Neuronal stem cell (in vitro differentiated cells): Measurements from ENCODE around the gene CKLF.
"Not testable (repeated sequence)": the region's sequence is repeated elsewhere in the genome, so short reads cannot be mapped to it uniquely, and the experiment has no call there.

Experiments
- DNase-seq: peaks from one replicate; pipeline ENCODE4 v3.0.0-alpha.2; 2013; ENCODE audit warnings: low spot score
- H2AFZ ChIP-seq: one replicate; pipeline ENCODE4 v1.6.1; 2013; ENCODE audit warnings: mild to moderate bottlenecking, low read length, inconsistent platforms
- H2AK5ac ChIP-seq: 2 replicates; pipeline ENCODE4 v1.6.1; 2013; ENCODE audit warnings: low read depth, mild to moderate bottlenecking, inconsistent platforms, low read length, moderate library complexity, mixed read lengths
- H2BK120ac ChIP-seq: 2 replicates; pipeline ENCODE4 v1.6.1; 2013; ENCODE audit warnings: low read depth, mild to moderate bottlenecking, inconsistent platforms, low read length, moderate library complexity, mixed read lengths
- H2BK12ac ChIP-seq: one replicate; pipeline ENCODE4 v1.6.1; 2013; ENCODE audit warnings: low read length, inconsistent platforms
- H2BK15ac ChIP-seq: 2 replicates; pipeline ENCODE4 v1.6.1; 2013; ENCODE audit warnings: mild to moderate bottlenecking, low read length, inconsistent platforms, mixed read lengths
- H2BK5ac ChIP-seq: one replicate; pipeline ENCODE4 v1.6.1; 2013; ENCODE audit warnings: inconsistent platforms, mild to moderate bottlenecking, low read length, moderate library complexity
- H3K14ac ChIP-seq: one replicate; pipeline ENCODE4 v1.6.1; 2013; ENCODE audit warnings: low read length, inconsistent platforms
- H3K18ac ChIP-seq: 2 replicates; pipeline ENCODE4 v1.6.1; 2013; ENCODE audit warnings: low read length, inconsistent platforms
- H3K23ac ChIP-seq: 2 replicates; pipeline ENCODE4 v1.6.1; 2013; ENCODE audit warnings: low read depth, mild to moderate bottlenecking, mixed read lengths, low read length, inconsistent platforms; ENCODE audit not compliant: poor library complexity
- H3K27ac ChIP-seq: replicated peaks from 3 replicates; pipeline ENCODE4 v1.5.1; 2013; ENCODE audit warnings: low read length, inconsistent platforms
- H3K27me3 ChIP-seq, 3 experiments: 2 replicates each; pipeline ENCODE4 v1.6.1; 2013; ENCODE audit warnings: low read length in 3 of 3, mild to moderate bottlenecking in 2 of 3, inconsistent platforms in 1 of 3, low read depth in 1 of 3, mixed read lengths in 1 of 3, moderate library complexity in 1 of 3; ENCODE audit not compliant: control insufficient read depth in 3 of 3, insufficient read depth in 3 of 3
- H3K36me3 ChIP-seq, 2 donors: replicated peaks in 1 of 2; 2 replicates each; pipeline ENCODE4 v1.6.1; 2013; ENCODE audit warnings: low read length in 2 of 2; ENCODE audit not compliant: control insufficient read depth in 2 of 2, insufficient read depth in 2 of 2
- H3K4ac ChIP-seq: 2 replicates; pipeline ENCODE4 v1.6.1; 2013; ENCODE audit warnings: inconsistent platforms, mild to moderate bottlenecking, low read length, moderate library complexity
- H3K4me1 ChIP-seq, 2 donors: 1 replicate in 1 of 2; 2 replicates in 1 of 2; pipeline ENCODE4 v1.6.1; 2013; ENCODE audit warnings: low read length in 2 of 2, low read depth in 1 of 2; ENCODE audit not compliant: control insufficient read depth in 2 of 2, insufficient read depth in 1 of 2
- H3K4me2 ChIP-seq: one replicate; pipeline ENCODE4 v1.6.1; 2013; ENCODE audit warnings: mild to moderate bottlenecking, low read length, inconsistent platforms; ENCODE audit not compliant: insufficient read depth, poor library complexity, severe bottlenecking
- H3K4me3 ChIP-seq, 2 donors: 2 replicates each; pipeline ENCODE4 v1.5.1; 2013; ENCODE audit warnings: low read length in 2 of 2, mild to moderate bottlenecking in 2 of 2, inconsistent platforms in 1 of 2, moderate library complexity in 1 of 2
- H3K79me1 ChIP-seq: one replicate; pipeline ENCODE4 v1.6.1; 2013; ENCODE audit warnings: low read depth, mild to moderate bottlenecking, inconsistent platforms, low read length, moderate library complexity
- H3K9ac ChIP-seq: one replicate; pipeline ENCODE4 v1.6.1; 2013; ENCODE audit warnings: mild to moderate bottlenecking, low read depth, low read length, inconsistent platforms; ENCODE audit not compliant: poor library complexity
- H3K9me3 ChIP-seq, 2 donors: replicated peaks in 1 of 2; 2 replicates each; pipeline versions ENCODE3 to v1.6.1; 2013; ENCODE audit warnings: low read length in 2 of 2, mild to moderate bottlenecking in 2 of 2, inconsistent platforms in 1 of 2, low read depth in 1 of 2, mixed read lengths in 1 of 2, moderate library complexity in 1 of 2; ENCODE audit not compliant: control insufficient read depth in 2 of 2, insufficient read depth in 1 of 2
- H4K8ac ChIP-seq: one replicate; pipeline ENCODE4 v1.6.1; 2013; ENCODE audit warnings: low read depth, mild to moderate bottlenecking, inconsistent platforms, low read length, moderate library complexity
- H4K91ac ChIP-seq: one replicate; pipeline ENCODE4 v1.6.1; 2013; ENCODE audit warnings: low read length, low read depth, mild to moderate bottlenecking, inconsistent platforms; ENCODE audit not compliant: poor library complexity
- WGBS, 2 donors: extraction: QIAGEN DNeasy Blood & Tissue Kit; methylation state at CpG; one replicate each; pipeline ENCODE4 v1.1.7; 2013; ENCODE audit warnings: missing lambda C conversion rate in 2 of 2, mixed read lengths in 1 of 2; ENCODE audit not compliant: insufficient read length in 2 of 2, insufficient replicate concordance in 1 of 2; ENCODE audit errors: extremely low coverage in 2 of 2; 5-methylcytosine and 5-hydroxymethylcytosine counted together

Gene CKLF

GRCh38 chr16:66592814-66593213 is 40.4 kb downstream of the CKLF start:
- Histone ChIP-seq H3K14ac (no peak overlapping the region), H3K9me3 (no peaks in the 10 kb centered on the region), H2BK15ac (no peak overlapping the region), H3K4me2 (no peak overlapping the region), H4K91ac (no peak overlapping the region), H2AK5ac (no peak overlapping the region), H2BK5ac (no peak overlapping the region), H2BK12ac (no peak overlapping the region), H2AFZ (no peak overlapping the region), H3K79me1 (no peaks in the 10 kb centered on the region), H2BK120ac (no peak overlapping the region), H3K36me3 (no peaks in the 10 kb centered on the region), H3K27ac (no peak overlapping the region), H4K8ac (no peak overlapping the region), H3K4me3 (no peak overlapping the region), H3K23ac (no peak overlapping the region), H3K9ac (no peak overlapping the region), H3K18ac (no peak overlapping the region), H3K4me1 (no peaks in the 10 kb centered on the region), H3K27me3 (no peaks in the 10 kb centered on the region), H3K4ac (no peak overlapping the region)
- DNase-seq: no peak
- no CpG with 5 or more reads among the region's 3 CpGs for WGBS, 2 donors

- H3K14ac ChIP-seq: no peak overlapping the region
- no peaks in the 10 kb centered on the region for H3K79me1 ChIP-seq
- H3K9ac ChIP-seq: no peak overlapping the region
- no peak overlapping the region for H2BK12ac ChIP-seq
- H2AK5ac ChIP-seq: no peak overlapping the region
- no peaks in the 10 kb centered on the region for H3K27me3 ChIP-seq
- H3K4me2 ChIP-seq: no peak overlapping the region
- H3K9me3 ChIP-seq: no peaks in the 10 kb centered on the region
- no peaks in the 10 kb centered on the region for H3K36me3 ChIP-seq
- no peak overlapping the region for H4K91ac ChIP-seq
- no peak for DNase-seq
- H3K23ac ChIP-seq: no peak overlapping the region
- no peak overlapping the region for H4K8ac ChIP-seq
- H3K4me1 ChIP-seq: no peaks in the 10 kb centered on the region
- no peak overlapping the region for H3K4me3 ChIP-seq
- no CpG with 5 or more reads among the region's 7 CpGs for whole genome bisulfite sequencing, 2 donors
- no peak overlapping the region for H2BK15ac ChIP-seq
- no peak overlapping the region for H2BK5ac ChIP-seq
- H3K18ac ChIP-seq: no peak overlapping the region
- H3K4ac ChIP-seq: no peak overlapping the region
- no peak overlapping the region for H2AFZ ChIP-seq
- H2BK120ac ChIP-seq: no peak overlapping the region
- no peak overlapping the region for H3K27ac ChIP-seq
Measured at GRCh38 chr16:66594739-66595138, 42.4 kb downstream of the CKLF start.

DNA sequence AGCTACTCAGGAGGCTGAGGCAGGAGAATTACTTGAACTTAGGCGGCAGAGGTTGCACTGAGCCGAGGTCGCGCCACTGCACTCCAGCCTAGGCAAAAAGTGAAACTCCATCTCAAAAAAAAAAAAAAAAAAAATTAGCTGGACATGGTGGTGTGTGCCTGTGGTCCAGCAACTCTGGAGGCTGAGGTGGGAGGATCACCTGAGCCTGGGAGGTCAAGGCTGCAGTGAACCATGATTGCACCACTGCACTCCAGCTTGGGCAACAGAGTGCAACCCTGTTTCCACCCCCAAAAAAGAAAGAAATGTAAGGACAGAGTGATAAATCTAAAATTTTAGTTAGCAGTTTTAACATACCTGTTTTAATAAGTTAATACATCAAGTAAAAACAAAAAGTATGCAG is 44.2 kb downstream of the CKLF start:
- not testable (repeated sequence) for H3K4me3 ChIP-seq, H3K27me3 ChIP-seq, H4K8ac ChIP-seq, H3K9me3 ChIP-seq, H2BK12ac ChIP-seq, H2AK5ac ChIP-seq, H3K27ac ChIP-seq, H3K79me1 ChIP-seq, H3K4me2 ChIP-seq, H3K18ac ChIP-seq, H2BK15ac ChIP-seq, H3K23ac ChIP-seq, H3K14ac ChIP-seq, DNase-seq, H2BK120ac ChIP-seq, H3K9ac ChIP-seq, H3K36me3 ChIP-seq, H4K91ac ChIP-seq, H3K4me1 ChIP-seq, H2AFZ ChIP-seq, H3K4ac ChIP-seq, H2BK5ac ChIP-seq
- no CpG with 5 or more reads among the region's 4 CpGs for WGBS, 2 donors

DNA sequence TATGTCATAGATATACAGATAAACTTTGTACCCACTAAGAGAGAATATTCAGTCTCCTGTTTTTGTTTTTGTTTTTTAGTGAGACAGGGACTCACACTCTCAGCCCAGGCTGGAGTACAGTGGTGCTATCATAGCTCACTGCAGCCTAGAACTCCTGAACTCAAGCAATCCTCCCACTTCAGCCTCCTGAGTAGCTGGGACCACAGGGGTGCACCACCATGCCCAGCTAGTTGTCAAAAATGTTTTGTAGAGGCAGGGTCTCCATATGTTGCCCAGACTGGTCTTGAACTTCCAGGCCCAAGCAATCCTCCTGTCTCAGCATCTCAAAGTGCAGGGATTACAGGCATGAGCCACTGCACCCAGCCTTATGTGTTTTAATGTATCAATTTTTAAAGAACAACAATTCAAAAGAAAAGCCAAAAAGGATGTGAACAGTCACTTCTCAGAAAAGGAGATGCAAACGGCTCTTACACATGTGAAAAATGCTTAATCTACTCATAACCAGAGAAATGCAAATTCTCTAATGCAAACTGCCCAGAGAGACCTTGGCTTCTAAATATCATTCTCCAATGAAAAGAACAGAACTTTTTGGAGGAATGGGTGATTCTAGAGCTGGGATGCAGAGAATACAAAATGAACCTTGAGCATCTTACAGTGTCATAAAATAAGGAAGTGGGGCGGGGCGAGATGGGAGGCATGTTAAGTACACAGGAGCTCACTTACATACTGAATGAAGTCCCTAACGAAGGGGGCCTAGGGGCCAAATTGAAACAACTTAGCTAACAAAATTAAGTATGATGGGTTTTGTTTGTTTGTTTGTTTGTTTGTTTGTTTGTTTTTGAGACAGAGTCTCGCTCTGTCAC is 44.8 kb downstream of the CKLF start:
- H3K18ac ChIP-seq: no peak overlapping the region
- no peak overlapping the region for H3K23ac ChIP-seq
- no peaks in the 10 kb centered on the region for H3K36me3 ChIP-seq
- no peaks in the 10 kb centered on the region for H3K4me1 ChIP-seq
- no peak overlapping the region for H3K4me3 ChIP-seq
- no peak overlapping the region for H2BK120ac ChIP-seq
- H2AK5ac ChIP-seq: no peak overlapping the region
- no peak overlapping the region for H3K4ac ChIP-seq
- no peaks in the 10 kb centered on the region for H3K9me3 ChIP-seq
- no peak overlapping the region for H2BK15ac ChIP-seq
- H4K8ac ChIP-seq: no peak overlapping the region
- H3K79me1 ChIP-seq: no peaks in the 10 kb centered on the region
- H3K27ac ChIP-seq: no peak overlapping the region
- WGBS, 2 donors: no CpG with 5 or more reads among the region's 5 CpGs
- no peaks in the 10 kb centered on the region for H3K27me3 ChIP-seq
- H2BK12ac ChIP-seq: no peak overlapping the region
- no peak overlapping the region for H2AFZ ChIP-seq
- no peak overlapping the region for H3K14ac ChIP-seq
- no peak overlapping the region for H2BK5ac ChIP-seq
- H3K9ac ChIP-seq: no peak overlapping the region
- H4K91ac ChIP-seq: no peak overlapping the region
- DNase-seq: no peak
- no peak overlapping the region for H3K4me2 ChIP-seq
